ENCODE measurements around the gene DNAJC12.
A peak's percentile ranks its signal among the peaks of the same experiment; 100 is the strongest.

Gene DNAJC12

DNA sequence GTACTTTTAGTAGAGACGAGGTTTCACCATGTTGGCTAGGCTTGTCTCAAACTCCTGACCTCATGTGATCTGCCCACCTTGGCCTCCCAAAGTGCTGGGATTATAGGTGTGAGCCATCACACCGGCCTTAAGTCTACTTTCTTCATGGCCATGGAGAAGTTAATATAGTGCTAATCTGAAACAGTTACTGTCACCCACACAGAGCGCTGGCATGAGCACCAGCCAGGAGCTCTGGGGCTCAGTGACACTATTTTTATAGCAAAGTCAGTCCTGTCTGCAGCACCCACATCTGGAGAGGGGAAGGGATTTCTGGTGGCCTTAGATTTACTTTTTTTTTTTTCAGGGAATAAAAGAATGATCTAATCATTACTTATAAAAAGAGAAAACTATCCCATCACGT, 21.3 kb downstream of the DNAJC12 start:
- peak overlapping the region; percentile 47 for H3K27ac Mint-ChIP-seq
- H3K36me3 Mint-ChIP-seq (ENCODE audit: low read depth), result no peaks in the 10 kb centered on the region
- peaks cover 3% of the 10 kb centered on the region for H3K27me3 Mint-ChIP-seq
- no peak overlapping the region for H3K4me3 Mint-ChIP-seq
- H3K9me3 Mint-ChIP-seq, result no peaks in the 10 kb centered on the region
- peaks cover 24% of the 10 kb centered on the region for H3K4me1 Mint-ChIP-seq (ENCODE audit: low read depth)
- DNase-seq, result no peak

- no peaks in the 10 kb centered on the region for H3K9me3 Mint-ChIP-seq
- no peak overlapping the region for H3K4me3 Mint-ChIP-seq
- H3K36me3 Mint-ChIP-seq (ENCODE audit: low read depth), result no peaks in the 10 kb centered on the region
- no peak for DNase-seq
- peaks cover 3% of the 10 kb centered on the region for H3K27me3 Mint-ChIP-seq
- peaks cover 24% of the 10 kb centered on the region for H3K4me1 Mint-ChIP-seq (ENCODE audit: low read depth)
- peak overlapping the region; percentile 73 for H3K27ac Mint-ChIP-seq
Measured at GRCh38 chr10:67815571-67816059, 22.4 kb downstream of the DNAJC12 start.

DNA sequence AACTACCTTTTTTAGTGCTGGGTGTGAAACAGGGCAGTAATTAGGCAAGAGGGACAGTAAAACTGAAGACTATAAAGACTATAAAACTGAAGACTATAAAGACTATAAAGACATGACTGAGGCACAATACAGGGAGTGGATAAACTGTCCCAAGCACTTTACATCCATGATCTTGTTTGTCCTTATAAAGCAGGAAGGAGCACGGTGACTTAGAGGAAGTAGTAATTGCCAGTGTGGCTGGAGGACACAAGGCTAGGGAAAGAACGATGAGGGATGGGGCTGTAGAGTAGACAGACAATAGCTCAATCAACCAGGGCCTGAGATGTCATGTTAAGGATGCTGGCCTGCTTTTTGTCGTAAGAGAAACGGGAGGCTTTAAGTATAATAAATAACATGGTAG, 26.0 kb downstream of the DNAJC12 start:
- H3K27ac Mint-ChIP-seq, result no peak overlapping the region
- H3K36me3 Mint-ChIP-seq (ENCODE audit: low read depth), result no peaks in the 10 kb centered on the region

GRCh38 chr10:67809107-67809506, 28.9 kb downstream of the DNAJC12 start:
- peaks cover 2% of the 10 kb centered on the region for H3K4me1 Mint-ChIP-seq (ENCODE audit: low read depth)
- peaks cover 11% of the 10 kb centered on the region for H3K27me3 Mint-ChIP-seq
- DNase-seq, result no peak
- H3K4me3 Mint-ChIP-seq, result no peak overlapping the region
- H3K9me3 Mint-ChIP-seq, result no peaks in the 10 kb centered on the region
- no peaks in the 10 kb centered on the region for H3K36me3 Mint-ChIP-seq (ENCODE audit: low read depth)
- no peak overlapping the region for H3K27ac Mint-ChIP-seq

More for the DNA sequence above, 26.0 kb downstream of the DNAJC12 start:
- peaks cover 14% of the 10 kb centered on the region for H3K4me1 Mint-ChIP-seq (ENCODE audit: low read depth)
- H3K9me3 Mint-ChIP-seq, result no peaks in the 10 kb centered on the region
- H3K4me3 Mint-ChIP-seq, result no peak overlapping the region
- DNase-seq, result no peak
- peaks cover 11% of the 10 kb centered on the region for H3K27me3 Mint-ChIP-seq

DNA sequence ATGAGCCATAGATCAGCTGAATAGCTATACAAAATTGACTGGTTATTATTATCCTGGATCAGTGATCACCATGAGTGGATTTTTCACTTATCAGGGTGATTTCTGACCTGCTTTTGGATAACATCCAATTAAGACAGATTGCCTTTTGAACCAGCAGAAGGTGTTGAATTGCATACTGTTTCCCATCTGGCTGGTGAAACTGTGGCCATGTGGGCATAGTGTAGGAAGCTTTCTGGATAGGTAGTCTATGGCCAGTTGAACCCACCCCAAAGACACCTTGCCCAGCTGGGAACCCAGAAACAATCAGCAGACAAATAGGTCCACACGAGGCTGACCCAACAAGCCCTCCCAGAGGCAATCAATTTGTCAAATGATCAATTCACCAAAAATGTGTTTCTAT, 29.3 kb downstream of the DNAJC12 start:
- no peak overlapping the region for H3K4me3 Mint-ChIP-seq
- peaks cover 6% of the 10 kb centered on the region for H3K4me1 Mint-ChIP-seq (ENCODE audit: low read depth)
- no peaks in the 10 kb centered on the region for H3K9me3 Mint-ChIP-seq
- DNase-seq, result no peak
- H3K27me3 Mint-ChIP-seq, result peaks cover 11% of the 10 kb centered on the region
- no peak overlapping the region for H3K27ac Mint-ChIP-seq
- no peaks in the 10 kb centered on the region for H3K36me3 Mint-ChIP-seq (ENCODE audit: low read depth)

GRCh38 chr10:67807855-67808456, 30.0 kb downstream of the DNAJC12 start:
- H3K4me1 Mint-ChIP-seq (ENCODE audit: low read depth), result peaks cover 12% of the 10 kb centered on the region
- H3K4me3 Mint-ChIP-seq, result no peak overlapping the region
- no peak overlapping the region for H3K27ac Mint-ChIP-seq
- DNase-seq, result no peak
- H3K27me3 Mint-ChIP-seq, result peaks cover 9% of the 10 kb centered on the region
- H3K9me3 Mint-ChIP-seq, result no peaks in the 10 kb centered on the region
- H3K36me3 Mint-ChIP-seq (ENCODE audit: low read depth), result no peaks in the 10 kb centered on the region

GRCh38 chr10:67804395-67804678, 33.7 kb downstream of the DNAJC12 start:
- DNase-seq, result no peak
- no peak overlapping the region for H3K27ac Mint-ChIP-seq

DNA sequence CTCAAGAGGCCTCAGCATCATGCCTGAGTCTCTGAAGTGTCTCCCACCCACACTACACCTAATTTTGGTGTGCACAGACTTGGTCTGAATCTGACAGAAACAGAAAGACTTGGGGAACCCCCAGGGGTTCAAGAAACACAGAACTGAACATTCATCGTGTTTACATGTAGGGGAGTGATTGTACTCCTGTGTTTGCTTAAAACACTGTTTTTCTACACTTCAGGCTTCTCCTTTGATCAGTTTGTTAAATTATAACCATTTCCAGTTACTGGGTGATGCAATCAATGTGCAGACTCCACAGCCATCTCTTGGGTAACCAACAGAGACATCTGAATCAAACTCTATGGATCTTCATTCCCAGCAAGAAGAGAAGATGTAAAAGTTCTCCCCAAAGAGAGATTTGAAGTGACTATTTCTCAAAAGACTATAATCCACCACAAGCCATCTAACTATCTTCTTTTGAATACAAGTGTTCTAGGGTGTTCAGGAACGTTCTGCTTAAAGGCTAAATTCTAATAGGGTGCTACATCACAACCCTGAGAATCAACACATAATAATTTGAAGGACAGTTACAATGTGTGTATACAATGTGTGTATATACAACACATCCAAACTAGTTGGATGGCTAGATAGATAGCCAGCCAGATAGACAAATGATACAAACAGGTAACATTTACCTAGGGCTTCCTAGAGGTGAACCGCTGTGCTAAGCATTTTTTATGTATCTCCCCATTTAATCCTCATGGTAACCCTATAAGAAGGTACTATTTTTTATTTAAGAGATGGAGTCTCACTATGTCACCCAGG, 34.2 kb downstream of the DNAJC12 start:
- peaks cover 12% of the 10 kb centered on the region for H3K4me1 Mint-ChIP-seq (ENCODE audit: low read depth)
- no peaks in the 10 kb centered on the region for H3K27me3 Mint-ChIP-seq
- H3K9me3 Mint-ChIP-seq, result no peaks in the 10 kb centered on the region
- DNase-seq, result no peak
- H3K4me3 Mint-ChIP-seq, result no peak overlapping the region
- H3K27ac Mint-ChIP-seq, result peak overlapping the region; percentile 74
- H3K36me3 Mint-ChIP-seq (ENCODE audit: low read depth), result no peaks in the 10 kb centered on the region

More at GRCh38 chr10:67804395-67804678, 33.7 kb downstream of the DNAJC12 start:
- H3K36me3 Mint-ChIP-seq (ENCODE audit: low read depth), result no peaks in the 10 kb centered on the region
- peaks cover 3% of the 10 kb centered on the region for H3K27me3 Mint-ChIP-seq
- H3K4me3 Mint-ChIP-seq, result no peak overlapping the region
- H3K9me3 Mint-ChIP-seq, result no peaks in the 10 kb centered on the region
- peaks cover 12% of the 10 kb centered on the region for H3K4me1 Mint-ChIP-seq (ENCODE audit: low read depth)

DNA sequence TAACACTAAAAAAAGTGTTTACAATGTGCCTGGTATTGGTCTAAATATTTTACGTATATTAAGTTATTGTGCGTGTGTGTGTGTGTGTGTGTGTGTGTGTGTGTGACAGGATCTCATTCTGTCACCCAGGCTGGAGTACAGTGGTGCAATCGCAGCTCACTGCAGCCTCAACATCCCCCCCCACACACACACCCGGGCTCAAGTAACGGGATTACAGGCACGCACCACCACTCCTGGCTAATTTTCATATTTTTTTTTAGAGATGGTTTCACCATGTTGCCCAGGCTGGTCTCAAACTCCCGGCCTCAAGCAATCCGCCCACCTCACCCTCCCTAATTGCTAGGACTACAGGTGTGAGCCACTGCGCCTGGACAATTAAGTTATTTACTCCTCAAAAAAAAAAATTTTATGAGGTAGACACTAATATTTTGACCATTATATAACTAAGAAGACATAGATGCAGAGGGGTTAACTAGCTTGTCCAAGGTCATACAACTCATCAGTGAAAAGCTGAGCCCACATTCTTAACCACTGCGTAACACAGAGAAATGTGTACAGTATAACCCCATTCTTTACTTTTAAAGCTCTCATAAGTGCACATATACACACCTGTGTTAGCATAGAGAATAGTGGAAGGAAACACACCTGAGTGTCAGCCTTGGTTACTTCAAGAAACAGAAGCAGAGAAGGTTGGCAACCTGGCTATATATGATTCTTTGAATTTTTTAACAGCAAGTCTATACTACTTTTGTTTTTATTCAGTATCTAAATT, 35.0 kb downstream of the DNAJC12 start:
- Mint-ChIP-seq H3K9me3 (no peaks in the 10 kb centered on the region), H3K36me3 (ENCODE audit: low read depth) (no peaks in the 10 kb centered on the region), H3K27ac (no peak overlapping the region), H3K4me1 (ENCODE audit: low read depth) (peaks cover 12% of the 10 kb centered on the region), H3K4me3 (no peak overlapping the region), H3K27me3 (no peaks in the 10 kb centered on the region)
- DNase-seq, result no peak

GRCh38 chr10:67801118-67801517, 36.9 kb downstream of the DNAJC12 start:
- Mint-ChIP-seq H3K4me3 (no peak overlapping the region), H3K27ac (no peak overlapping the region), H3K4me1 (ENCODE audit: low read depth) (peaks cover 12% of the 10 kb centered on the region), H3K27me3 (no peaks in the 10 kb centered on the region), H3K36me3 (ENCODE audit: low read depth) (no peaks in the 10 kb centered on the region), H3K9me3 (no peaks in the 10 kb centered on the region)
- DNase-seq, result no peak

- Mint-ChIP-seq H3K9me3 (no peaks in the 10 kb centered on the region), H3K36me3 (ENCODE audit: low read depth) (no peaks in the 10 kb centered on the region), H3K4me3 (no peak overlapping the region), H3K4me1 (ENCODE audit: low read depth) (peaks cover 17% of the 10 kb centered on the region), H3K27ac (no peak overlapping the region), H3K27me3 (no peaks in the 10 kb centered on the region)
- no peak for DNase-seq
Measured at GRCh38 chr10:67794909-67795460, 43.0 kb downstream of the DNAJC12 start.

GRCh38 chr10:67794256-67794655, 43.7 kb downstream of the DNAJC12 start:
- Mint-ChIP-seq H3K4me3 (no peak overlapping the region), H3K27me3 (no peaks in the 10 kb centered on the region), H3K27ac (no peak overlapping the region), H3K4me1 (ENCODE audit: low read depth) (peaks cover 19% of the 10 kb centered on the region), H3K36me3 (ENCODE audit: low read depth) (no peaks in the 10 kb centered on the region), H3K9me3 (no peaks in the 10 kb centered on the region)
- no peak for DNase-seq

DNA sequence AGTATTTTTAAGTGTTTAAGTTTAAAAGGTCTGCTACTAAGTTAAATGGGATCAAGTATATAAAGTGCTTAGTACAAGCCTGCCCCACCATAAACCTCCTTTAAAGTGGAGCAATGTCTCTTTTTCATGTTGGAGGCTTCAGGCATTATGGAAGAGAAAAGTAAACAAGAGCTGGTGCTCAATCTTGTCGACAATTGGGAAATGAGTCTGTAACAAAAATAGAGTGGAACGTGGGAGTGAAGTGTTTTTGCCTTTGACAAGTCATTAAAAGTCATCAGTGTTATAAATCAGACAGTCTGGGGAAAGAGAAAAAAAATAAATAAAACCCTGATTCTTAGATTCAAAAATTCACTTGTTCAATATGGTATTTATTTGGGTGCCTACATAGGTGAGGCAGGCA, 44.7 kb downstream of the DNAJC12 start:
- Mint-ChIP-seq H3K27ac (no peak overlapping the region), H3K36me3 (ENCODE audit: low read depth) (no peaks in the 10 kb centered on the region), H3K9me3 (no peaks in the 10 kb centered on the region), H3K4me3 (no peak overlapping the region), H3K4me1 (ENCODE audit: low read depth) (peaks cover 24% of the 10 kb centered on the region), H3K27me3 (no peaks in the 10 kb centered on the region)
- DNase-seq, result no peak

- Mint-ChIP-seq H3K9me3 (no peaks in the 10 kb centered on the region), H3K36me3 (ENCODE audit: low read depth) (no peaks in the 10 kb centered on the region), H3K27me3 (no peaks in the 10 kb centered on the region), H3K4me3 (no peak overlapping the region), H3K4me1 (ENCODE audit: low read depth) (peaks cover 27% of the 10 kb centered on the region), H3K27ac (no peak overlapping the region)
- DNase-seq, result no peak
Measured at GRCh38 chr10:67792653-67793052, 45.3 kb downstream of the DNAJC12 start.

All from activated T-cell treated with anti-CD3 and anti-CD28 coated beads, Interleukin-2, amount 50 U/mL, for 24 hours (primary cell).